Measurements from ENCODE around the gene RHOT2.

GRCh38 chr16:717450-718245, 49.7 kb downstream of the RHOT2 start:
- TF ChIP-seq POLR2A (conservative IDR thresholded peaks at IDR 0.05), result no peak
- no peak for TF ChIP-seq FOXJ3 (CRISPR knock-in tag; IDR thresholded peaks at IDR 0.05)
- no peak for TF ChIP-seq PHF8 (IDR thresholded peaks at IDR 0.05; ENCODE audit: borderline replicate concordance, low read length)
- no peak for TF ChIP-seq SPI1 (IDR thresholded peaks at IDR 0.05; ENCODE audit: borderline replicate concordance, low read depth, low read length)
- no peak for TF ChIP-seq CCAR2 (IDR thresholded peaks at IDR 0.05; ENCODE audit: low read depth, low read length)
- no peak for TF ChIP-seq FOXK1 (CRISPR knock-in tag; IDR thresholded peaks at IDR 0.05; ENCODE audit: borderline replicate concordance)
- no peak for TF ChIP-seq HMGN3 (IDR thresholded peaks at IDR 0.05; ENCODE audit: borderline replicate concordance, extremely low read depth, insufficient read length, low read depth, low read length)
- TF ChIP-seq ZNF584 (CRISPR knock-in tag; IDR thresholded peaks at IDR 0.05; ENCODE audit: low read depth), result no peak

All from K562 (cell line).